RWPE2 (cell line): ENCODE results near the gene AGMO.

Experiments used
- ATAC-seq: fragments of 200-7000 bp; cut with Tn5 transposase; 3 replicates; pipeline ENCODE4 v1.9.1; 2021; ENCODE audit warnings: low read depth
- DNase-seq: peaks from one replicate; pipeline ENCODE4 v3.0.0-alpha.2; 2020; ENCODE audit warnings: low spot score
- H3K27ac ChIP-seq: fragments of 450-650 bp; 2 replicates; pipeline ENCODE4 v1.5.1; 2017; ENCODE audit warnings: mild to moderate bottlenecking; ENCODE audit not compliant: poor library complexity, severe bottlenecking
- H3K27me3 ChIP-seq: fragments of 250-450 bp; sonication (Bioruptor Pico); 2 replicates; pipeline ENCODE4 v1.5.1; 2021; ENCODE audit warnings: mild to moderate bottlenecking, moderate library complexity; ENCODE audit not compliant: insufficient read depth, poor library complexity, severe bottlenecking
- H3K36me3 ChIP-seq: fragments of 250-450 bp; sonication (Bioruptor Pico); 2 replicates; pipeline ENCODE4 v1.5.1; 2020; ENCODE audit warnings: low read depth, mild to moderate bottlenecking, moderate library complexity
- H3K4me1 ChIP-seq: fragments of 250-450 bp; sonication (Bioruptor Pico); 2 replicates; pipeline ENCODE4 v1.5.1; 2021; ENCODE audit warnings: mild to moderate bottlenecking, moderate library complexity; ENCODE audit not compliant: insufficient read depth, poor library complexity, severe bottlenecking
- H3K4me3 ChIP-seq: fragments of 250-450 bp; sonication (Bioruptor Pico); 2 replicates; pipeline ENCODE4 v1.5.1; 2021; ENCODE audit warnings: mild to moderate bottlenecking, moderate library complexity; ENCODE audit not compliant: severe bottlenecking
- H3K9me3 ChIP-seq: fragments of 250-450 bp; sonication (Bioruptor Pico); 2 replicates; pipeline ENCODE4 v1.5.1; 2021; ENCODE audit warnings: mild to moderate bottlenecking, moderate library complexity; ENCODE audit not compliant: severe bottlenecking
- TF ChIP-seq, protein P1 (sequence below): fragments of 450-650 bp; IDR thresholded peaks from one replicate; pipeline ENCODE4 v1.5.1; 2017; ENCODE audit warnings: mild to moderate bottlenecking, moderate library complexity; ENCODE audit not compliant: poor library complexity, severe bottlenecking

AGMO gene

DNA sequence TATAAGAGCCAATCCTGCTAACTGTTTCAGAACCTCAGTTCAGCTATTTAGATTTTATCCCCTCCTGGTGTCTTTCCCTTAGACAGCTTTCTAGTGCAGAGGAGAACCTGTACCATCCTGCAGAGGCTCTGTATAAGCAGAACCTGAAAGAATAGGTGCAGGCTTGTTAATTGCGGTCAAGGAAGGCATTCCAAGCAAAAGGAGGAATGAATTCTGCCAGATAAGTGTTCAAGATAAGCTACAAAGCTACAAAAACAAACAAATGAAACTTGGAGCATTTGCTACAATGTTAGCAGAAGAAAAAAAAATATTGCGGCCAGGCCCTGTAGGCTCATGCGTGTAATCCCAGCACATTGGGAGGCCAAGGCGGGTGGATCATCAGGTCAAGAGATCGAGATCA is 32.6 kb upstream of the AGMO start:
- no peak for DNase-seq
- Histone ChIP-seq H3K27ac (no peak overlapping the region), H3K9me3 (no peaks in the 10 kb centered on the region), H3K4me1 (no peaks in the 10 kb centered on the region), H3K27me3 (peaks cover 5% of the 10 kb centered on the region), H3K4me3 (no peak overlapping the region), H3K36me3 (no peaks in the 10 kb centered on the region)
- TF ChIP-seq, protein P1, sequence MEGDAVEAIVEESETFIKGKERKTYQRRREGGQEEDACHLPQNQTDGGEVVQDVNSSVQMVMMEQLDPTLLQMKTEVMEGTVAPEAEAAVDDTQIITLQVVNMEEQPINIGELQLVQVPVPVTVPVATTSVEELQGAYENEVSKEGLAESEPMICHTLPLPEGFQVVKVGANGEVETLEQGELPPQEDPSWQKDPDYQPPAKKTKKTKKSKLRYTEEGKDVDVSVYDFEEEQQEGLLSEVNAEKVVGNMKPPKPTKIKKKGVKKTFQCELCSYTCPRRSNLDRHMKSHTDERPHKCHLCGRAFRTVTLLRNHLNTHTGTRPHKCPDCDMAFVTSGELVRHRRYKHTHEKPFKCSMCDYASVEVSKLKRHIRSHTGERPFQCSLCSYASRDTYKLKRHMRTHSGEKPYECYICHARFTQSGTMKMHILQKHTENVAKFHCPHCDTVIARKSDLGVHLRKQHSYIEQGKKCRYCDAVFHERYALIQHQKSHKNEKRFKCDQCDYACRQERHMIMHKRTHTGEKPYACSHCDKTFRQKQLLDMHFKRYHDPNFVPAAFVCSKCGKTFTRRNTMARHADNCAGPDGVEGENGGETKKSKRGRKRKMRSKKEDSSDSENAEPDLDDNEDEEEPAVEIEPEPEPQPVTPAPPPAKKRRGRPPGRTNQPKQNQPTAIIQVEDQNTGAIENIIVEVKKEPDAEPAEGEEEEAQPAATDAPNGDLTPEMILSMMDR, result no peak
- ATAC-seq, result no peak

DNA sequence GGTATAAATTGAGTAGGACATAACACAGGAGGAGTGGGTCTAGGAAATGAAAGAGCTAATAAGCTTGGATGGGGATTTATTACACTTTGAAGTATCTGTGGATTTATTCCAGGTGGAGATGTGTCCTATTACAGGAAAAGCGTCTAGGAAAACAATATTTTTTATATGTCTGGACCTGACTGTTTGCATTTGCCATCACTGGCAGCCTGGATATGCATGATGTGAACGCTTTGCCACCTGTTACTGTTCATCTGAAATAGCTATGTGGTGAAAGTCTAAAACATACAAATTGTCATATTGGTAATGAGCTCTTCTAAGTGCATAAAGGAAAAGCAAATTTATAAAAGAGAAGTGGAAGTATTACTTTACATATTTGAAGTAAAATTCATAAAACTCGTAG is 31.6 kb upstream of the AGMO start:
- H3K4me3 ChIP-seq, result no peak overlapping the region
- H3K36me3 ChIP-seq, result no peaks in the 10 kb centered on the region
- DNase-seq (no peak), ATAC-seq (no peak)
- H3K27ac ChIP-seq, result no peak overlapping the region
- H3K4me1 ChIP-seq, result no peaks in the 10 kb centered on the region
- TF ChIP-seq, protein P1, result no peak
- H3K9me3 ChIP-seq, result no peaks in the 10 kb centered on the region
- peaks cover 5% of the 10 kb centered on the region for H3K27me3 ChIP-seq

DNA sequence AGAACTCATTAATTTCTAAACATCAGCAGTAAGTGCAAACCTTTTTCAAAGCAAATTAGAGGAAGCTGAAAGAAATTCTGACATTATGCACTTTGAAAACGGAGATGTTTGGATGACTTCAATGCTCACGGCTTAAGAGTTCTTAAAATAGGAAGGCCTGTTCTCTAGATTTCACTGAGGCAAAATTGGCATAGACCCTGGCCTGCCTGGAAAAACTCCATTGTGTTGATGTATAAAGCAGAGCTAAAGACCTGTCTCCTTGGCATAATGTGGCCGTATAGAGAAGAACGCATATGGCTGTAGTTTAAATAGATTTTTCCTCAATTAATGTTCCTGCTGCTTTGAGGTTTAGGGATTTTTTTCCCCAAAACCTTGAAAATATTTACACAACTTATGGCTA is 24.5 kb upstream of the AGMO start:
- H3K9me3 ChIP-seq, result peaks cover 2% of the 10 kb centered on the region
- H3K4me1 ChIP-seq, result no peaks in the 10 kb centered on the region
- TF ChIP-seq, protein P1, result no peak
- DNase-seq (no peak), ATAC-seq (no peak)
- no peak overlapping the region for H3K4me3 ChIP-seq
- no peak overlapping the region for H3K27ac ChIP-seq
- H3K36me3 ChIP-seq, result no peaks in the 10 kb centered on the region
- H3K27me3 ChIP-seq, result no peaks in the 10 kb centered on the region

DNA sequence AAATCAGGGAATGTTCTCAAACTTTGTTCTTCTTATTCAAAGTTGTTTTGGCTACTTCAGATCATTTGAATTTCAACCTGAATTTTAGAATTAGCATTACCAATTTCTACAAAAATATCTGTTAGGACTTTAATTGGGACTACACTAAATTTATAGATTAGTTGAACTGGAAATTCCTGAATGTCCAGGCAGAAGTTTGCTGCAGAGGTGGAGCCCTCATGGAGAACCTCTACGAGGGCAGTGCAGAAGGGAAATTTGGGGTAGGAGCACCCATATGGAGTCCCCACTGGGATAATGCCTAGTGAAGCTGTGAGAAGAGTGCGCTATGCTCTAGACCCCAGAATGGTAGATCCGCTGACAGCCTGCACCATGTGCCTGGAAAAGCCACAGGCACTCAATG is 22.8 kb upstream of the AGMO start:
- DNase-seq, result no peak
- H3K27ac ChIP-seq, result no peak overlapping the region
- no peaks in the 10 kb centered on the region for H3K4me1 ChIP-seq
- TF ChIP-seq, protein P1, result no peak
- no peaks in the 10 kb centered on the region for H3K36me3 ChIP-seq
- no peak for ATAC-seq
- H3K4me3 ChIP-seq, result no peak overlapping the region
- H3K9me3 ChIP-seq, result peaks cover 2% of the 10 kb centered on the region
- H3K27me3 ChIP-seq, result no peaks in the 10 kb centered on the region

DNA sequence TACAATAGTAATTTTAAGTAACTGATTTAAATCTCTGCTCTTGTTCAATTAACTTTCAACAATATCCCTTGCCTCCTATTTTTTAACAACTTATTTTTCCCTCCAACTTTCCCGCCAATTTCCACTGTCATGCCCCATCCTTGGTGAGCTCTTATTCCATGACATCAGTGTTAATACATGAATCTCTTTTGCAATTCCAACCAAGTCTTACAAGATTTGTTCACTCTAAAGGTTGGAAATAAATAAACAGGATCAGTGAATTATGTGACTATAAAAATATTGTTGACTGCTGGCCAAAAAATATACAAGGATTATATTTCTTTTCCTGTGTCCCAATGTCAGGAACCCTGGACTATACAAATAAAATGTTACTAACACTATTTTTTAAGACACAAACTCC is 21.0 kb upstream of the AGMO start:
- H3K4me1 ChIP-seq, result no peaks in the 10 kb centered on the region
- ATAC-seq (no peak), DNase-seq (no peak)
- TF ChIP-seq, protein P1, result no peak
- peaks cover 2% of the 10 kb centered on the region for H3K9me3 ChIP-seq
- no peak overlapping the region for H3K27ac ChIP-seq
- H3K27me3 ChIP-seq, result no peaks in the 10 kb centered on the region
- H3K36me3 ChIP-seq, result no peaks in the 10 kb centered on the region
- H3K4me3 ChIP-seq, result no peak overlapping the region
